GM21526 (cell line): ENCODE measurements around the gene ALDH3A2.
"Not testable (repeated sequence)": the region's sequence is repeated elsewhere in the genome, so short reads cannot be mapped to it uniquely, and the experiment has no call there.

Source experiments
- ATAC-seq: cut with Tn5 transposase; IDR thresholded peaks from one replicate; pipeline ENCODE4 v1.9.1; 2021; ENCODE audit warnings: moderate library complexity; ENCODE audit not compliant: unreplicated experiment, low FRiP score

Gene ALDH3A2

DNA sequence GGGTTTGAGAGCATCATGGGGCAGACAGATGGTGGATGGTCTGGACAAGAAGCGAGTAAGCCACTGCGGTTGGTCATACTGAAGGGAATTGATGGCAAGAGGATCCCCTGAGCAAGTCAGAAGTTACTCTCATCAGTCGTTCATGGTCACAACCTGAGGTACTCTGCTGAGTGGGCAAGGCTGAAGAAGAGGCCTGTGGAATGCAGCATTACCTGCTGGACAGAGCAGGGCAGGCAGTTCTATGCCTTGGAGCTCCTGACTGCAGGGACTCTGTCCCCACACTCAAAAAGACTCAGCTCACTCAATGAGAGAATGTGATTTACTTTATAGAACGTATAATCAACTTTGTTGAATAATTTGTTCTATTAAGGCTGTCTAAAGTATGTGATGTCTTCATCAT is 28.3 kb downstream of the ALDH3A2 start:
- no peak for ATAC-seq

DNA sequence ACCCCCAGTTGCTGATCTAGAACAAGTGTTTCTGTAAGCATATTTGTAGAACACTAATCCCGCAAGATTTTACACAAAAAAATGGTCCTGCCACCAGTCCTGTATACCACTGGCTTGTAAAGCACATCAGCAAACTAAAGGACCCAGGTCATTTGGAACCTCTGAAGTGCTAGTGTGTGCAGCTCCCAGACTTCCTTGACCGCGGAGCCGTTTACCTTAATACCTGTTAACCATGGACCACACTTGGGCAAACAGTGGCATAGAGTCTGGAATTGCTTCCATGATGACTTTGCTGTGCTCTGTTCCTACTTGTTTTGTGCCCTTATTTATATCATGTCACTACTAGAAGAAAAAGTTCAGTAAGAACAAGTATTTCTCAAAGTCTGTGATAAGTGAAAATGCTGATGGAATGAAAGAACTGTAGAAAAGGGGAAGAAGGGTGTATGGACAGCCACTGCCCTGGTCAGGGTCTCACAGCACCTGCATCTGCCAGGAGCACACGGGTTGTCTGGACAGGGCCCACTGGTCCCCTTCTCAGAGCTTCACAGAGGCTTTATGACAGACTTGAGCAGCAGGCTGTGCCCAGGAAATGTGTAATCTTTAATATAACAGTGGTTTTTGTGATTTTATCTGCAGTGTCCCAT is 29.3 kb downstream of the ALDH3A2 start:
- ATAC-seq = no peak

DNA sequence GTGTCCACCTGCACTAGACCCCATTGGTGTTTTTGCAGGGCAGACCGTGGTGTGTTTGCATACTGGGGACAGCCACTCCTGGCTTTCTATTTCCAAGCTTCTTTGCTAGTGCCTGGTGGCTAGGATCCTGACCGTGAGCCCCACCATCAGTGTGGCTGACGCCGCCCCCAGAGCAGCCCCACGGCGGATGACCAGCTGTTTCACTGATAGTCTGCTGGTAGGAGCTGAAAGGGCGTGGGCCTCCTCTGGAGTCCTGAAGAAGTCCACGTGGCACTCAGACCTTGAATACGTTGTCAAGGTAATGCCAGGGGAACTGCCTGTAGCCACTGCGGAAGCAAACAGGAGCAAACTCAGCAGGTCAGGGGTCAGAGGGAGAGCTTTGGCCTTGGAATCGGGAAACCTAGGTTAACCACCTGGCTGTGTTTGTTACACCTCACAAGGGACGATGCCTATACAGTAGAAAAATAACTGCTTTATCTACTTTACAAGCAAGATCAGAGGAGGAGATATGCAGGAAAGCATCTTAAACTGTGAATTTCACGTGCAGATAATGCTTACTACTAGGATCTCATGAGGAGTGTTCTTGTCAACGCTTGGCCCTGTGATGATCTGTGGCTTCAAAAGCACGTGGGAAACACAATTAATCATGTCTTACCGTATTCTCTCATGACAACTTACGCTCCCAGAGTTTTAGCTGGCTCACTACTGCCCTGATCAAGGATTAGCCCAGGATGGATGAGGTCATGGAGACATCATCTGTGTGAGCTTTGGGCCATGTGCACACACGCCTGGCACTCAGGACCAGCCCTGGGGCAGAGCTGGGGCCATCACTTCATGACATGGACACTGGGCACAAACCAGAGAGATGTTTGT is 30.3 kb downstream of the ALDH3A2 start:
- ATAC-seq = no peak

DNA sequence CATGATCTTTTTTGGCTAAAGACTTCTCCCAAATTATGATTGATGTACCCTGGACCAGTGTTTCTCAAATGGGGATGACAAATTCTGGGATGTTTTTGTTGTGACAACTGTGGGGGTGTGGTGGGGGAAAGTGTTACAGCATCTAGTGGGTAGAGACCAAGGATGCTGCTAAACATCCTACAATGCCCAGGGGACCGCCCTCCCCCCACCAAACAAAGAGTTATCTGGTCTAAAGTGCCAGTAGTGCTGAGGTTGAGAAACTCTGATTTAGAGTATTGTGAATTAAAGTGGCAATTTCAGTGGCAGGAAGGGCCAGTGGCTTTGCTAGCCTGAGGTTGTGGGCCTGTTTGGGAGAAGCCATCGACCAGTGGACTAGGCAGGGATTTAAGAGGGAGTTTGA is 34.6 kb downstream of the ALDH3A2 start:
- no peak for ATAC-seq

DNA sequence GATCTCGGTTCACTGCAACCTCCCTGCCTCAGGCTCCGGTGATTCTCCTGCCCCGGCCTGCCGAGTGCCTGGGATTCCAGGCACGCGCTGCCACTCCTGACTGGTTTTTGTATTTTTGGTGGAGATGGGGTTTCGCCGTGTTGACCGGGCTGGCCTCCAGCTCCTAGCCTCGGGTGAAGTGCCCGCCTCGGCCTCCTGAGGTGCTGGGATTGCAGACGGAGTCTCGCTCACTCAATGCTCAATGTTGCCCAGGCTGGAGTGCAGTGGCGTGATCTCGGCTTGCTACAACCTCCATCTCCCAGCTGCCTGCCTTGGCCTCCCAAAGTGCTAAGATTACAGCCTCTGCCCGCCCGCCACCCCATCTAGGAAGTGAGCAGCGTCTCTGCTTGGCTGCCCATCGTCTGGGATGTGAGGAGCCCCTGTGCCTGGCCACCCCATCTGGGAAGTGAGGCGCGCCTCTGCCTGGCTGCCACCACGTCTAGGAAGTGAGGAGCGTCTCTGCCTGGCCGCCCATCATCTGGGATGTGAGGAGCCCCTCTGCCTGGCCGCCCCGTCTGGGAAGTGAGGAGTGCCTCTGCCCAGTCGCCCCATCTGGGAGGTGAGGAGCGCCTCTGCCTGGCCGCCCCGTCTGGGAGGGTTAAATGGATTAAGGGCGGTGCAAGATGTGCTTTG is 36.5 kb downstream of the ALDH3A2 start:
- ATAC-seq = not testable (repeated sequence)

DNA sequence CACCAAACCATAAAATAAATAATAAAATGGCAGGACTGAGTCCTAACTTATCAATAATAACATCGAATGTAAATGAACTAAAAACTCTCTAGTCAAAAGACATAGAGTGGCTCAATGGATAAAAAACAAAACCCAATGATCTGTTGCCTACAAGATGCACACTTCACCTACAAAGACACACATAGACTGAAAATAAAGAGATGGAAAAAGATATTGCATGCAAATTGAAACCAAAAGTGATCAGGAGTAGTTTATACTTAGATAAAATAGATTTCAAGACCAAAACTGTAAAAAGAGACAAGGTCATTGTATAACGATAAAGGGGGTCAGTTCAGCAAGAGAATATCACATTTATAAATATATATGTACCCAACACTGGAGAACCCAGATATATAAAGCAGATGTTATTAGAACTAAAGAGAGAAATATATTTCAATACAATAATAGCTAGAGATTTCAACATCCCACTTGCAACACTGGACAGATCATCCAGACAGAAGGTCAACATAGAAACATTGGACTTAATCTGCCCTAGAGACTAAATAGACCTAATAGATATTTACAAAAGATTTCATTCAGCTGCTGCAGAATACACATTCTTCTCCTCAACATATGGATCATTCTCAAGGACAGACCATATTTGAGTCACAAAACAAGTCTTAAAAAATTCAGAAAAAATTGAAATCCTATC is 38.0 kb downstream of the ALDH3A2 start:
- no peak for ATAC-seq

DNA sequence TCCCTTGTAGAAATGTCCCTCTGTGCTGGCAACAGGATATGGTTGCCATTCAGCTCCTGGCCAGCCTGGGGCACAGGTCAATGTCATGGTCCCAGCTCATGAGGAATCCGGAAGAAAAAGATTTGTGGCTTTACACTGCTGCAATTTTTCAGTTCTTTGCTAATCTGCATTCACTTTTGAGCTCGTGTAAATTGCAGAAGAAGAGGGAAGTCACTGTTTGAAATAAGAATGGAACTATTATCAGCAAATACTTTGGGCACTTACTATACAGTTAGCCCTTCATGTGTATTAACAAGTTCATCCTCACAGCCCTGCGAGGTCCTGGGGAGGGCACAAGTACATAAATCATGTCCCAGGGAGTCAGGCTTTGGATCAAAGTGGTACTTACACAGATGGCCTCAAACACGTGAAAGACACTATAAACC is 53.7 kb downstream of the ALDH3A2 start:
- no peak for ATAC-seq

DNA sequence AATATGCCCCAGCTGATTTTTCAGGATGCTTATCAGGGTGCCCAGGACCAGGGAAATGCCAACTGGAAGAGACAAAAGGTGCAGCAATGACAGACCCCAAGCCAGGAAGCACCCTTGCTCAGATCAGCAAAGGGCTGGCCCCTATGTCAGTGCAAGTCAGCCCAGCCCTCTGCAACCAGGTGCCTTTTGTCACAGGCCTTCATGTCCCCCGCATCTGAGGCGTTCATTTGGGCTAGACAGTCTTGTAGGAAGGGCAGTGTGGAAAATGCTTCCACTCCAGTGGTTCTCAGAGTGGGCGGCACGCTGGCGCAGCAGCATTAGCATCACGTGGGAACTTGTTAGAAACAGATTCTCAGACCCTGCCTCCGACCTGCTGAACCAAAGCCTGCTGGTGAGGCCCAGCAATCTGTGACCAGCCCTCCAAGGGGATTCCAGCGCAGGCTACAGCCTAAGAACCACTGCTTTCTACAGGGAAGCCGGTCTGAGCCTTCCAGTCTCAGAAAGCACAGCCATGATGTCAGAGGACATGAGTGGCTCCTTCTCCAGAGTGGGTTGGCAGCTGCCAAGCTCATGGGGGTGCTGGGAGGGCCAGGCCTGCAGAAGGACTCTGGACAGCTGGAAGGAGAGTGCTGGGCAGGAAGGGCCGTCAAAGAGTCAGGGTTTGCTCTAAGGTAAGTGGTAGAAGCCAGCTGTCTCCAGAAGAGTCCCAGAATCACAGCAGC is 54.7 kb downstream of the ALDH3A2 start:
- ATAC-seq = no peak

DNA sequence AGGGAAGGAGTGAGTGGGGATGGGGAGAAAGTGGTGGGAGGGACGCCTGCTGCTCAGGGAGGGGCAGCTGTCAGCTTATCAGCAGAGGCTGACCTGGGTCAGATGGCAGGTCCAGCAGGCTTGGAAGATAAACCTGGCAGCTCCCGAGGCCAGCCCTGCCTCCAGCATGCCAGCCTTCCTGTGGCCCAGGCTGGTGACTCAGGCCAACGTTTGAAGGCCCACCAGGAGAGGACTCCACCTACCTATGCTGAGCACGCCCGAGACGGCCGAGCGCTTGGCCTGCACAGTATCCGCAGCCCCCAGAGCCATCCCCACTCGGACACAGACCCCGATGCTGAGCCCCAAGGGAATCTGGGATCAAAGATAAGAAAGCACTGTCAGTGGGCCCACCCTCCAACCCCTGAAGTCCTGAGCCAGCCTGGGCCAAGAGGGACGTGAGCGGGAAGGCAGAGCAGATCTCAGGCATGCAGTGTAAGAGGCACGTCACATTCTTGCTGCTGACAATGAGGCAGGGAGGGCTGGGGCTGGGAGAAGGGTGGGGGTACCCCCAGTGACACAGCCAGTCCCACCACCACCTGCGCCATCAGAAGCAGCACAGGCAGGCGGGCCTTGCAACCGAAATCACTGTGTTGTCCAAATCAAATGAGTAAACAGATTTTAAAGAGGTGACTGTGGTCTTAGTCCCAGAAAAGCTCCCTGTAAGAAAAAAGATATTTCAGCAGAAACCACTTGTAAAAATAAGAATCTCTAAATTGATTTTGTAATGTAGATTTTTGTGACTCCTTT is 55.5 kb downstream of the ALDH3A2 start:
- ATAC-seq = no peak

DNA sequence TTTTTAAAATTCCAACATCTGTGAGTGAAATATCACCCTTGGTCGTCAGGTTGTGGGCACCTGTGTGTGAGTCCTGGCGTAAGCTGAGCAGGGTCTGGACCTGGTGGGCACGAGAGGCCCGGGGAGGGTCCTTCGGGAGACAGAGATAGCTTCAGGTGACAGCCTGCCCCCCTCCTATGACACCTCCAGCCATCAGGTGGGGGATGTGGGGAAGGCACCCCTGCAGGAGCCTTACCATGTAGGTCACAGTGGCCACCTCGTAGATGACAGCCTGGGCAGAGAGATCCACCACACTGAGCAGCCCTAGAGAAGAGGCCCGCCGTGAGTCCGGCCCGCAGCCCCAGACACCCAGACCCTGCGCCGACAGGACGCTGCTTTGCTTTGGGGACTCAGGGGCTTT is 56.6 kb downstream of the ALDH3A2 start:
- no peak for ATAC-seq

DNA sequence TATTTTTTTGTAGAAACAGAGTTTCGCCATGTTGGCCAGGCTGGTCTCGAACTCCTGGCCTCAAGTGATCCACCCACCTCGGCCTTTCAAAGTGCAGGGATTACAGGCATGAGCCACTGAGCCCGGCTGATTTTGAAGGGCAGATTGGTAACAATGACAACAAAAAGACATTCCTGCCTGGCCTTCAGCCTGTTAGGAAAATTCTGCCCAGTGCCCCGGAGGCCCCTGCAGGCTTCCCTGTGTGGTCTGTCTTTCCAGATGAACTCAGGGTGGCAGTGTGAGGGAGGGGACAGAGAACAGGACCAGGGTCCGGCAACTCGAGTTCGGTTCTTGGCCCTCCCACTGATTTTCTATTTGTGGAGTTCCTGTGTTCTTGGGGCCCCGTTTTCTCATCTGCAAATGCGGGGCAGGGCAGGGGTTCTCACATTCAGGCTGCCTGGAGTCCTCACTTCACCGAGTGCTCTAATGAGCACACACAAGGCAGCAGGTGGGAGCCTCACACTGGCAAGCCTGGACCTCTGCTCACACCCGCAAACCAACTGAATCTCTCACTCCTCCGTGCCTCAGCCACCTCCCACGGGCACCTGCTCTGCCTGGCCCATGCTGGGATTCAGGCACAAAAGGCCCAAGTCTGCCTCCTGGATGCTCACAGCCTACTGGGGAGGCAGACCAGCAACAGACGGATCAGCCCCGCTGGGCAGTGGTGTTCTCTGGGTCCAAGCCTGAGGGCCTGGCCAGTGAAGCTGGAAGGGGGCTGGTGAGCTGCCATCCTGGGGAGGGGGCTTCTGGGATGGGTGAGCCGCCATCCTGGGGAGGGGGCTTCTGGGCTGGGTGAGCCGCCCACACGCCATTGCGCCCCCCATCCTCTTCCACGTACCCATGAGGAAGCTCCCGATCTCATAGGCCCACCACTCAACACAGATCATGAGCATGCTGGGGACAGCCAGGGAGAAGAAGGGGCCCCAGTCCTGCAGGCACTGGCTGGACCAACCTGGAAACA is 57.5 kb downstream of the ALDH3A2 start:
- ATAC-seq = no peak

DNA sequence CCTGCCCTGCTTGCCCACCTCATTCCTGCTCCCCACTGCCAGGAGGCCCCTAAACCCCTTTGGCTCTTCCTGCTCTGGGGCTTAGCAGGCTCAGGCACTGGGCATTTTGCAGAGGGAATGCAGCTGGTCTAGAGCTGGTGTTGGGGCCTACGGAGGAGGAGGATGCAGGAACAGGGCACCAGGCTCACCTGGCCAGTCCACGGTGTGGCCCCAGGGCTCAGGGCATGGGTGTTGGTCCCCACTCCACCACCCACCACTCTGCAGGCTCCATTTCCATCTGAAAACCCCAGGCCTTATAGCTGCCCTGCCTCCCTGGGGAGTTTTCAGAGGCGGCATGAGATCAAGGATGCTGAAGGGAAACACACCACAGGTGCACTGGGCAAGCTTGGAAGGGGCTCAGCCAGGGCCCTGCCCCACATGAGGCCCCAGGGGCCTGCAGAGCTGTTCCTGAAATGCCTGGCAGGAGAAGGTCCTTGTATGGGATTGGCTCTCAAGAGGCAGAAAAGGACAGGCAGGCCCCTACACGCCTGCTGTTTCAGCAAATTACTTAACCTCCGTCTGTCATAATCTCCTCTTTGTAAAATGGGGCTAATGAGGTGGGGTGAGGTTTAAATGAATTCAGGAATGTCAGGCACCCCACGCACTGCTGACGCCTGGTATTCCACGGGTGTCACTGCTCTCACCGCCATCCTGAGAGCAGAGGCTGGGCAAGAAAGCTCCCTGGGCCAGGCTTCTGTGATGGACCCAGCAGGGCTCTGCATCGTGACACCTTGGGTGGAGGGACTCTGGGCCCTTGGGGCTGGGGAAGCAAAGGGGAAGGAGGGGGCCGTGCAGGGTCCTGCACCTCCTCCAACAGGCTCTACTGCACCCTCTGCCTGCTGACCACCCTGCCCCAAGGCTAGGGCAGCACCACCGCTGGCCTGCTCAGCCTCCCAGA is 58.5 kb downstream of the ALDH3A2 start:
- ATAC-seq = no peak

DNA sequence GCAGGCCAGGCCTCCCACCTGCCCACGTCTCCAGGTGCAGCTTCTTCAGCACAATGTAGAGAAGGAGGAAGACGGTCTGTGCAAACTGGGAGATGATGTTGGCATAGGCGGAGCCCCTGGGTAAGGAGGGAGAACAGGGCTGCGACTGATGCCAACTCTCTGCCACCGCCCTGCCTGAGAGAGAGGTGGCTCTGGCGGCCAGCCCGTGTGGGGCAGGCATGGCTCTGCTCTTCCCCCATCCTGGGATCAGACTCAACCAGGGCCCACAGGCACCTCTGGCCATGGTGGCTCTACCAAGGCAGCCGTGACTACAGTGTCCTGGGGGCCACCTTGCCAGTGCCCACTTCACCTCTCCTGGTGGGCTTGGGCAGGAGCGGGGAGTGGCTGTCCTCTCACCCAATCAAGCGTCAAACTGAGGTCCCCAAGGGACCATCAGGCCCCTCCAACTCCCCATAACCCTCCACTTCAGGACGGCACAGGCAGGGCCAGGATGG is 59.2 kb downstream of the ALDH3A2 start:
- no peak for ATAC-seq

DNA sequence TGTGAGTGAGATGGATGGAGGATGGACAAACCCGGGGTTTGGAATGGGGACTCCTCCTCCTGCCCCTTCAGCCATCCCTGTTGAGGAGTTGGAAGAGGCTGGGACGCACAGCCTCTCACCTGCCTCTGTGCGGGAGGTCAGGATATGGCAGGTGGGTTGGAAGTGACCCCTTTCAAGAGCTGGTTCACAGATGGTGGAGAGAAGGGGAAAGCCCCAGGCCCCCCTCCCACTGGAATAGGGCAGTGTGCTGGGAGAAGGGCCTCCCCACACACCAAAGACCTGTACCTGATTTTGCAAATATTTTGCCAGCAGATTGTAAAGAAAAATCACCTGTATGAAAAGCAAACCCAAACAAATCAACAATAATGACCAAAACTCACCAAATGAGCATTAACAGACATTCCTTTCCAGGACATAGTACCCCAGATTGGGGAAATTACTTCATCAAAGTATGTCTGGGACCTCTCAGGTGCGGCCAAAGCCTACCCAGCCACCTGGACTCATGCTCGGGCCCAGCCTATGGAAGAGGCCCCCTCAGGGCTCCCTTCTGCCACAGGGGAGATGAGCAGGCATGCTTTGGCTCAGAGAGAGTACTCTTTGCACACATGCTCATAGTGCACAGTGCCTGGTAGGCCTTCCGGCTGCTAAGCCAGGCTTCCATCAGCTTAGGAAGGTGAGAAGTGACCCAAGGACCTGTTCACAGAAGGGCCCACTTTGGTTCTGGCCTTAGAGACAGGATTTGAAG is 60.1 kb downstream of the ALDH3A2 start:
- ATAC-seq = no peak

DNA sequence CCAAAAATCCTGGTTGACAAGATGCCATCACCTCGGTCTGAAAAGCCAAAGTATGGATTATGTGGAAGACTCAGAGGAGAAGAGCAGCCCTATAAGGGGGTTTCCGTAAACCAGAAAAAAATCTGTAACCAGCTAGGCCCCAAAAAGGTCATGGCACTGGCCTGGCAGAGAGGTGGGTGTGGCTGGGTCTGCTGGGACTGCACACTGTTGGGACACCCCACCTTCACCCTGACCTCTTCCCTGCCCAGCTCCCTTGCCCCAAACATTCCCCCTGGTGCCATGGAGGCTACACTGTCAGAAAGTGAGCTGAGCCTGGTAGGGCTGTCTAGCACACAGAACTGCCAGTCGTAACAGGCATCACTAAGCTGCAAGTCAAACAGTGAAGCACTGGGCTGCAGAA is 61.3 kb downstream of the ALDH3A2 start:
- ATAC-seq = no peak

DNA sequence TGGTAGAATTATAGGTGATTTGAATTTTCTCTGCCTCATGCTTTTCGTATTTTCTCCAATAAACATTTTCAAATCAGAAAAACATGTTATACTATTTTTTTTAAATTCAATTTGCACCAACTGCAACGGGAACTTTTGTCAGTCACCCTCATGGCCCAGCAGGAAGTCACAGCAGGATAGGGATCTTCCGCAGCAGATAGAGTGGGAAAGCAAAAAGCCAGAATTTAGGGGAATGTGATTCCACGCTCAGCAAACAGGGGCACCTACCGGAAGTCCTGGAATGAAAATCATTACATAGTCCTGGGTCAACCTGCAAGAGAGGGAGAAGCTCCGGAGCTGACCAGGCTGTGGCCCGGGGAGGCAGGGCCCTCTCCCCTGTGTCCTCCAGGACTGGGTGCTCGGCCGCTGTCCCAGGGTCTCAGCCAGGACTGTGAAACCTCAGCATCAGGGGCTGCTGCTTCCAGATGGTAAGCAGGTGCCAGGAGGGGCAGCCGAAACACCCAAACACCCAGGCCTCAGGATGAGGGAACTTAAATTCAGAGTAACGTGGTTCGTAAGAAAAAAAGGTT is 64.0 kb downstream of the ALDH3A2 start:
- ATAC-seq = no peak
